SU-DHL-6 (cell line): ENCODE results near the gene RAB11FIP2.

ENCODE experiments used
- H2AFZ ChIP-seq: fragments of 200-600 bp; sonication (generic); 2 replicates; pipeline ENCODE4 v1.6.1; 2014; ENCODE audit warnings: low read depth, mild to moderate bottlenecking, moderate library complexity, mixed read lengths, antibody characterized with exemption, low read length; ENCODE audit not compliant: severe bottlenecking
- H3F3A ChIP-seq: fragments of 200-600 bp; shearing (Covaris generic); 2 replicates; pipeline ENCODE4 v1.6.0; 2016; ENCODE audit warnings: antibody characterized with exemption, mild to moderate bottlenecking; ENCODE audit not compliant: insufficient read depth
- H3K27ac ChIP-seq: fragments of 200-600 bp; sonication (generic); 2 replicates; pipeline ENCODE4 v1.5.1; 2016; ENCODE audit warnings: low read depth, mild to moderate bottlenecking, low read length, moderate library complexity, mixed read lengths
- H3K27me3 ChIP-seq: fragments of 200-600 bp; sonication (generic), shearing (Covaris generic); 2 replicates; pipeline ENCODE4 v1.6.0; 2014; ENCODE audit warnings: mild to moderate bottlenecking, low read length
- H3K36me3 ChIP-seq: fragments of 200-600 bp; sonication (generic); 2 replicates; pipeline ENCODE4 v1.6.1; 2014; ENCODE audit warnings: mild to moderate bottlenecking, low read length, mixed read lengths
- H3K4me2 ChIP-seq: fragments of 300-600, 200-600 bp; shearing (Covaris generic), sonication (generic); 2 replicates; pipeline ENCODE4 v1.6.0; 2014; ENCODE audit warnings: low read length, low read depth, mild to moderate bottlenecking; ENCODE audit not compliant: poor library complexity, severe bottlenecking
- H3K4me3 ChIP-seq: fragments of 200-600 bp; sonication (generic); 2 replicates; pipeline ENCODE4 v1.5.1; 2014; ENCODE audit warnings: antibody characterized with exemption, low read length, mild to moderate bottlenecking, mixed read lengths; ENCODE audit not compliant: insufficient read depth, poor library complexity, severe bottlenecking
- H3K79me2 ChIP-seq: fragments of 200-600 bp; sonication (generic); 2 replicates; pipeline ENCODE4 v1.6.1; 2014; ENCODE audit warnings: mild to moderate bottlenecking, low read length, moderate library complexity; ENCODE audit not compliant: insufficient read depth
- H3K9ac ChIP-seq: fragments of 200-600 bp; sonication (generic); 2 replicates; pipeline ENCODE4 v1.7.0; 2014; ENCODE audit warnings: mild to moderate bottlenecking, low read length
- H3K9me2 ChIP-seq: fragments of 200-600 bp; sonication (generic); replicated peaks from 2 replicates; pipeline ENCODE4 v1.6.1; 2014; ENCODE audit warnings: low read length; ENCODE audit not compliant: insufficient read depth
- H3K9me3 ChIP-seq: fragments of 200-600 bp; sonication (generic); 2 replicates; pipeline ENCODE4 v1.6.1; 2014; ENCODE audit warnings: low read length, mixed read lengths; ENCODE audit not compliant: insufficient read depth
- H4K20me1 ChIP-seq: fragments of 200-600 bp; sonication (generic); 2 replicates; pipeline ENCODE4 v1.6.1; 2014; ENCODE audit warnings: low read depth, mild to moderate bottlenecking, antibody characterized with exemption, low read length, moderate library complexity, mixed read lengths
- EZH2phosphoT487 ChIP-seq: fragments of 200-600 bp; sonication (generic), shearing (Covaris generic); conservative IDR thresholded peaks from 2 replicates; pipeline ENCODE4 v1.6.1; 2018; ENCODE audit warnings: mild to moderate bottlenecking, antibody characterized with exemption, low read length, moderate library complexity, mixed read lengths
- TF ChIP-seq, protein P1 (sequence below): fragments of 200-600 bp; sonication (generic); IDR thresholded peaks from one replicate; pipeline ENCODE4 v1.5.1; 2017; ENCODE audit warnings: antibody characterized with exemption, mild to moderate bottlenecking, low read length, moderate library complexity; ENCODE audit not compliant: insufficient read depth, poor library complexity, severe bottlenecking

RAB11FIP2 gene

DNA sequence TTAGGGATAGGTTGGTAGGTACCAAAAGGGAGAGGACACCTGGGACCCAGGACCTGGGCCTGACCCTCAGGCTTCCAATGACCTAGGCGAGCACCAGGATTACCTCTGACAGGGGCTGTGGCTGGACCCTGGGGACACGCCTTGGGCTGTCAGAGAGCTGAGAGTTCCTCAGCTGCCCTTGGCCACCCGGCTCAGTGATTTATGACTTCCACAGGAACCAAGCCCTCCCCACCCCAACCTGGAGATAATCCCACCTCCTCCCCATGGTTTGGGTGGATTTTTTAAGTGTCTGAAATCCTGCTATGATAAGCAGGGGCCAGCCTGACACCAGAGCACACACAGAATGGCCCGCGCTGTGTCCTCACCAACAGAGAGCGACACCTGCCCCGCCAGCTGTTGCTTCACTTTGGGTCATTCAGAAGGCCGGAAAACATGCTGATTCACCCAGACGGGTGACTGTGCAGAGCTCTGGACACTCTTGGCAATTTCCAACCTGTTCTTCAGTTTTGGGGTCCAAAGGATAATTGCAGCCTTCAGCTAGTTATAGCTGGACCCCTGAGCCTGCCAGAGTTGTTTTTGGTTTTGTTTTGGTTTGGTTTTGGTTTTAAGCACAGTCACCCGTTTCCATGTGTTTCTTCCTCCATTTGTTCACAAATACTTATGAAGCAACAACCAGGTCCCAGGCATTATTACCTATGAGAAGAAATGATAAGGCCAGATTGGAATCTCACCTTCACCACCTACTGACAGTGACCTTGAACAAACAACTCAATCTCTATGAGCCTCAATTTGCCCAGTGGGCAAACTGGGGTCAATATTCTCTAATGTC lies 78.2 kb downstream of the RAB11FIP2 start:
- no peak overlapping the region for H3K4me2 ChIP-seq

DNA sequence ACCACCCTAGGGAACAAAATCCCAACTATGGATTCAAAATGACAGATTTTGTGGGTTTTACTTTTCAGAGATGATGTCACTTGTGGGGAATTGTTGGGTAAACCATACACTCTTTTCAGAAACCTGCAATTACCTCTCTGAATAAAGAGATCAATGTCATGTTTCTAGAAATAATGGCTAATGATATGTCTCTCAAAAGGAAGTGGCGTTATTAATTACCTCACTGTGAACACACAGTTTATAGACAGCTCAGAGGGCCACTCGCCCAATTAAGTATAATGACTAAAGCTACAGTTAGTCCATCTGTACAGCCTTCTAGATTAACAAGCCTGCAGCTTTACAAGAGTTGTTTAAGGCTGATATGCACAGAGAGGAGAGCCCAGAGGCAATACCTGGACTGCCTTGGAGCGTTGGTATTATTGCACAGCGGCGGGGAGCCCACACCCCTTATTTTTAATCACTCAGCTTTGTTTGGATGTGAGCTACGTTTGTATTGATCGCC lies 79.5 kb downstream of the RAB11FIP2 start:
- TF ChIP-seq, protein P1, sequence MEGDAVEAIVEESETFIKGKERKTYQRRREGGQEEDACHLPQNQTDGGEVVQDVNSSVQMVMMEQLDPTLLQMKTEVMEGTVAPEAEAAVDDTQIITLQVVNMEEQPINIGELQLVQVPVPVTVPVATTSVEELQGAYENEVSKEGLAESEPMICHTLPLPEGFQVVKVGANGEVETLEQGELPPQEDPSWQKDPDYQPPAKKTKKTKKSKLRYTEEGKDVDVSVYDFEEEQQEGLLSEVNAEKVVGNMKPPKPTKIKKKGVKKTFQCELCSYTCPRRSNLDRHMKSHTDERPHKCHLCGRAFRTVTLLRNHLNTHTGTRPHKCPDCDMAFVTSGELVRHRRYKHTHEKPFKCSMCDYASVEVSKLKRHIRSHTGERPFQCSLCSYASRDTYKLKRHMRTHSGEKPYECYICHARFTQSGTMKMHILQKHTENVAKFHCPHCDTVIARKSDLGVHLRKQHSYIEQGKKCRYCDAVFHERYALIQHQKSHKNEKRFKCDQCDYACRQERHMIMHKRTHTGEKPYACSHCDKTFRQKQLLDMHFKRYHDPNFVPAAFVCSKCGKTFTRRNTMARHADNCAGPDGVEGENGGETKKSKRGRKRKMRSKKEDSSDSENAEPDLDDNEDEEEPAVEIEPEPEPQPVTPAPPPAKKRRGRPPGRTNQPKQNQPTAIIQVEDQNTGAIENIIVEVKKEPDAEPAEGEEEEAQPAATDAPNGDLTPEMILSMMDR, result no peak
- TF ChIP-seq EZH2phosphoT487, result no peak
- Histone ChIP-seq H3K79me2 (no peaks in the 10 kb centered on the region), H3K27me3 (no peaks in the 10 kb centered on the region), H3F3A (no peaks in the 10 kb centered on the region), H3K9ac (no peak overlapping the region), H3K9me3 (no peaks in the 10 kb centered on the region), H4K20me1 (no peaks in the 10 kb centered on the region), H3K36me3 (no peaks in the 10 kb centered on the region), H3K9me2 (no peaks in the 10 kb centered on the region), H3K4me2 (no peak overlapping the region), H3K4me3 (no peak overlapping the region), H2AFZ (no peak overlapping the region), H3K27ac (no peak overlapping the region)

More for the DNA sequence above, 78.2 kb downstream of the RAB11FIP2 start:
- H3F3A ChIP-seq, result no peaks in the 10 kb centered on the region
- no peaks in the 10 kb centered on the region for H4K20me1 ChIP-seq
- no peak overlapping the region for H3K4me3 ChIP-seq
- no peak overlapping the region for H3K27ac ChIP-seq
- no peaks in the 10 kb centered on the region for H3K79me2 ChIP-seq
- no peak for TF ChIP-seq EZH2phosphoT487
- TF ChIP-seq, protein P1, result no peak
- no peaks in the 10 kb centered on the region for H3K36me3 ChIP-seq
- no peaks in the 10 kb centered on the region for H3K27me3 ChIP-seq
- H2AFZ ChIP-seq, result no peak overlapping the region
- H3K9me2 ChIP-seq, result no peaks in the 10 kb centered on the region
- no peaks in the 10 kb centered on the region for H3K9me3 ChIP-seq
- no peak overlapping the region for H3K9ac ChIP-seq

GRCh38 chr10:117965984-117966383 lies 80.8 kb downstream of the RAB11FIP2 start:
- H3K9me2 ChIP-seq, result no peaks in the 10 kb centered on the region
- H3K79me2 ChIP-seq, result no peaks in the 10 kb centered on the region
- H3K27me3 ChIP-seq, result no peaks in the 10 kb centered on the region
- H3K27ac ChIP-seq, result no peak overlapping the region
- H2AFZ ChIP-seq, result no peak overlapping the region
- H3K4me2 ChIP-seq, result no peak overlapping the region
- no peaks in the 10 kb centered on the region for H3K9me3 ChIP-seq
- no peaks in the 10 kb centered on the region for H4K20me1 ChIP-seq
- H3K4me3 ChIP-seq, result no peak overlapping the region
- no peaks in the 10 kb centered on the region for H3K36me3 ChIP-seq
- no peak overlapping the region for H3K9ac ChIP-seq
- H3F3A ChIP-seq, result no peaks in the 10 kb centered on the region
- TF ChIP-seq EZH2phosphoT487, result no peak
- TF ChIP-seq, protein P1, result no peak
